HEK293 (cell line): ENCODE results near the gene FAM83E.

Experiments used
- CTCF ChIA-PET: fragments of 350-600 bp; formaldehyde crosslinking; extraction: SDS; loops from one replicate; lab custom pipeline; 2021; ENCODE audit warnings: antibody characterized with exemption; lab: Yijun Ruan, JAX
- POLR2A ChIA-PET: fragments of 300-600 bp; formaldehyde crosslinking; extraction: SDS; loops from one replicate; lab custom pipeline; 2020; ENCODE audit warnings: antibody characterized with exemption, inconsistent platforms; lab: Yijun Ruan, JAX
- H3K27ac ChIP-seq: fragments of 200-500 bp; sonication (Bioruptor generic); 2 replicates; pipeline ENCODE4 v1.5.1; 2014; ENCODE audit warnings: low read depth, low read length, control low read depth, inconsistent platforms; ENCODE audit errors: extremely low read depth
- H3K36me3 ChIP-seq, 2 experiments: fragments of 200-500 bp in 1 of 2; sonication (Bioruptor generic) in 1 of 2; 1 replicate in 1 of 2; 2 replicates in 1 of 2; pipeline ENCODE4 v1.5.1; 2014 to 2017; ENCODE audit warnings: inconsistent platforms in 2 of 2, low read length in 2 of 2; ENCODE audit not compliant: control insufficient read depth in 2 of 2, insufficient read depth in 1 of 2
- H3K4me1 ChIP-seq: fragments of 200-500 bp; sonication (Bioruptor generic); 2 replicates; pipeline ENCODE4 v1.5.1; 2014; ENCODE audit warnings: mild to moderate bottlenecking, low read length, inconsistent platforms; ENCODE audit not compliant: control insufficient read depth, insufficient read depth
- H3K4me3 ChIP-seq: 2 replicates; pipeline ENCODE4 v1.5.1; 2011; ENCODE audit warnings: low read depth, mild to moderate bottlenecking, control low read depth, low read length, moderate library complexity
- H3K9me3 ChIP-seq: fragments of 200-500 bp; sonication (Bioruptor generic); 2 replicates; pipeline ENCODE4 v1.5.1; 2014; ENCODE audit warnings: low read depth, low read length, inconsistent platforms; ENCODE audit not compliant: control insufficient read depth, insufficient read depth
- GFI1B ChIP-seq: fragments of 450-650 bp; formaldehyde crosslinking; IDR thresholded peaks from 2 replicates; pipeline ENCODE4 v1.5.1; 2016; ENCODE audit warnings: missing biosample characterization, missing genetic modification characterization
- GLIS2 ChIP-seq: fragments of 450-650 bp; formaldehyde crosslinking; IDR thresholded peaks from 2 replicates; pipeline ENCODE4 v1.5.1; 2016; ENCODE audit warnings: missing biosample characterization, missing genetic modification characterization
- OSR2 ChIP-seq: fragments of 450-650 bp; formaldehyde crosslinking; IDR thresholded peaks from 2 replicates; pipeline ENCODE4 v1.5.1; 2016; ENCODE audit warnings: missing biosample characterization, missing genetic modification characterization
- PRDM4 ChIP-seq: fragments of 450-650 bp; formaldehyde crosslinking; IDR thresholded peaks from 2 replicates; pipeline ENCODE4 v1.5.1; 2017; ENCODE audit warnings: missing biosample characterization, missing genetic modification characterization
- ZBTB20 ChIP-seq: fragments of 450-650 bp; formaldehyde crosslinking; IDR thresholded peaks from 2 replicates; pipeline ENCODE4 v1.5.1; 2016; ENCODE audit warnings: missing biosample characterization, missing genetic modification characterization
- ZFHX2 ChIP-seq: fragments of 450-650 bp; formaldehyde crosslinking; conservative IDR thresholded peaks from 2 replicates; pipeline ENCODE4 v1.5.1; 2016; ENCODE audit warnings: missing biosample characterization, missing genetic modification characterization
- ZFP41 ChIP-seq: fragments of 450-650 bp; formaldehyde crosslinking; IDR thresholded peaks from 2 replicates; pipeline ENCODE4 v1.5.1; 2016; ENCODE audit warnings: missing biosample characterization, missing genetic modification characterization, borderline replicate concordance
- ZFP69B ChIP-seq: fragments of 450-650 bp; formaldehyde crosslinking; IDR thresholded peaks from 2 replicates; pipeline ENCODE4 v1.5.1; 2016; ENCODE audit warnings: missing biosample characterization, missing genetic modification characterization
- ZNF121 ChIP-seq: fragments of 450-650 bp; formaldehyde crosslinking; IDR thresholded peaks from 2 replicates; pipeline ENCODE4 v1.5.1; 2016; ENCODE audit warnings: missing biosample characterization, missing genetic modification characterization
- ZNF202 ChIP-seq: fragments of 450-650 bp; formaldehyde crosslinking; IDR thresholded peaks from 2 replicates; pipeline ENCODE4 v1.5.1; 2016; ENCODE audit warnings: missing biosample characterization, missing genetic modification characterization, borderline replicate concordance
- ZNF223 ChIP-seq: fragments of 450-650 bp; formaldehyde crosslinking; IDR thresholded peaks from 2 replicates; pipeline ENCODE4 v1.5.1; 2016; ENCODE audit warnings: missing biosample characterization, missing genetic modification characterization
- ZNF366 ChIP-seq: fragments of 450-650 bp; formaldehyde crosslinking; conservative IDR thresholded peaks from 2 replicates; pipeline ENCODE4 v1.5.1; 2016; ENCODE audit warnings: missing biosample characterization, missing genetic modification characterization
- ZNF660 ChIP-seq: fragments of 450-650 bp; IDR thresholded peaks from 2 replicates; pipeline ENCODE4 v1.5.1; 2018; ENCODE audit warnings: missing biosample characterization, mild to moderate bottlenecking, missing genetic modification characterization
- ZNF670 ChIP-seq: fragments of 450-650 bp; formaldehyde crosslinking; IDR thresholded peaks from 2 replicates; pipeline ENCODE4 v1.5.1; 2016; ENCODE audit warnings: missing biosample characterization, missing genetic modification characterization, low read depth
- ZNF692 ChIP-seq: fragments of 450-650 bp; formaldehyde crosslinking; IDR thresholded peaks from 2 replicates; pipeline ENCODE4 v1.5.1; 2016; ENCODE audit warnings: missing biosample characterization, missing genetic modification characterization
- TF ChIP-seq, protein P1 (sequence below): fragments of 450-650 bp; formaldehyde crosslinking; IDR thresholded peaks from 2 replicates; pipeline ENCODE4 v1.5.1; 2016; ENCODE audit warnings: missing biosample characterization, missing genetic modification characterization

The FAM83E gene

GRCh38 chr19:48650974-48651682 is 36.3 kb upstream of the FAM83E start:
- ChIA-PET CTCF (interaction anchor here (0.6 to 1.8 kb wide), 5 partner anchors 23 to 549 kb away, joined by 3 to 7 read pairs (median 5); no protein-coding TSS in a partner anchor), POLR2A (interaction anchor here (1.5 kb wide), 1 partner anchor 32 kb away, joined by 3 read pairs; the partner anchor contains the start of genes RPL18 and SPHK2)
- Histone ChIP-seq H3K36me3 (no peaks in the 10 kb centered on the region; a peak in 1 of 3 replicates), H3K9me3 (no peaks in the 10 kb centered on the region), H3K4me1 (peaks cover 6% of the 10 kb centered on the region), H3K27ac (no peak overlapping the region), H3K4me3 (no peak overlapping the region)
- TF ChIP-seq ZNF121 (tag by site-specific recombination): peak; percentile 79; the same call in 1 of the 2 replicates
- no peak for TF ChIP-seq OSR2 (tag by site-specific recombination)

DNA sequence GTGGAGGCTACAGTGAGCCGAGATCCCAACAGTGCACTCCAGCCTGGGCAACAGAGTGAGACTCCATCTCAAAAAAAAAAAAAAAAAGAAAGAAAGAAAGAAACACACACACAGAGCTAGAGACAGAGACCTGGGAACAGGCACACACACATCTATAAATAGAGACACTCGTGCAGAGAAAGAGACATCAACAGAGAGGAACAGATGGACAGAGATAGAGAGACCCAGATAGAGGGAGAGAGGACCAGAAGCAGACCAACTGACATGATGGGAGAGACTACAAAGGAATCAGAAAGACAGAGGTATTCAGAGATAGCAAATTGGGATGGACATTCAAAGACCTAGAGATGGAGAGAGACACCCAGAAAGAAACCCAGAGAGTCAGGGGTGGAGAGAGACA is 33.3 kb upstream of the FAM83E start:
- H3K36me3 ChIP-seq: no peaks in the 10 kb centered on the region
- no peak overlapping the region for H3K27ac ChIP-seq
- no peak overlapping the region for H3K4me3 ChIP-seq
- peaks cover 9% of the 10 kb centered on the region for H3K4me1 ChIP-seq
- TF ChIP-seq ZNF202 (tag by site-specific recombination) (no peak), ZFP69B (tag by site-specific recombination) (no peak), ZNF223 (tag by site-specific recombination) (no peak), ZNF366 (tag by site-specific recombination) (peak; percentile 39; the same call in 1 of the 2 replicates)
- TF ChIP-seq, protein P1, sequence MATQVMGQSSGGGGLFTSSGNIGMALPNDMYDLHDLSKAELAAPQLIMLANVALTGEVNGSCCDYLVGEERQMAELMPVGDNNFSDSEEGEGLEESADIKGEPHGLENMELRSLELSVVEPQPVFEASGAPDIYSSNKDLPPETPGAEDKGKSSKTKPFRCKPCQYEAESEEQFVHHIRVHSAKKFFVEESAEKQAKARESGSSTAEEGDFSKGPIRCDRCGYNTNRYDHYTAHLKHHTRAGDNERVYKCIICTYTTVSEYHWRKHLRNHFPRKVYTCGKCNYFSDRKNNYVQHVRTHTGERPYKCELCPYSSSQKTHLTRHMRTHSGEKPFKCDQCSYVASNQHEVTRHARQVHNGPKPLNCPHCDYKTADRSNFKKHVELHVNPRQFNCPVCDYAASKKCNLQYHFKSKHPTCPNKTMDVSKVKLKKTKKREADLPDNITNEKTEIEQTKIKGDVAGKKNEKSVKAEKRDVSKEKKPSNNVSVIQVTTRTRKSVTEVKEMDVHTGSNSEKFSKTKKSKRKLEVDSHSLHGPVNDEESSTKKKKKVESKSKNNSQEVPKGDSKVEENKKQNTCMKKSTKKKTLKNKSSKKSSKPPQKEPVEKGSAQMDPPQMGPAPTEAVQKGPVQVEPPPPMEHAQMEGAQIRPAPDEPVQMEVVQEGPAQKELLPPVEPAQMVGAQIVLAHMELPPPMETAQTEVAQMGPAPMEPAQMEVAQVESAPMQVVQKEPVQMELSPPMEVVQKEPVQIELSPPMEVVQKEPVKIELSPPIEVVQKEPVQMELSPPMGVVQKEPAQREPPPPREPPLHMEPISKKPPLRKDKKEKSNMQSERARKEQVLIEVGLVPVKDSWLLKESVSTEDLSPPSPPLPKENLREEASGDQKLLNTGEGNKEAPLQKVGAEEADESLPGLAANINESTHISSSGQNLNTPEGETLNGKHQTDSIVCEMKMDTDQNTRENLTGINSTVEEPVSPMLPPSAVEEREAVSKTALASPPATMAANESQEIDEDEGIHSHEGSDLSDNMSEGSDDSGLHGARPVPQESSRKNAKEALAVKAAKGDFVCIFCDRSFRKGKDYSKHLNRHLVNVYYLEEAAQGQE: no peak
- TF ChIP-seq, all 188 proteins: peak for 1
- H3K9me3 ChIP-seq: no peaks in the 10 kb centered on the region
- CTCF ChIA-PET: interaction anchor here (0.6 kb wide), 1 partner anchor 194 kb away, joined by 3 read pairs; no protein-coding TSS in a partner anchor
- POLR2A ChIA-PET: no interaction called here

DNA sequence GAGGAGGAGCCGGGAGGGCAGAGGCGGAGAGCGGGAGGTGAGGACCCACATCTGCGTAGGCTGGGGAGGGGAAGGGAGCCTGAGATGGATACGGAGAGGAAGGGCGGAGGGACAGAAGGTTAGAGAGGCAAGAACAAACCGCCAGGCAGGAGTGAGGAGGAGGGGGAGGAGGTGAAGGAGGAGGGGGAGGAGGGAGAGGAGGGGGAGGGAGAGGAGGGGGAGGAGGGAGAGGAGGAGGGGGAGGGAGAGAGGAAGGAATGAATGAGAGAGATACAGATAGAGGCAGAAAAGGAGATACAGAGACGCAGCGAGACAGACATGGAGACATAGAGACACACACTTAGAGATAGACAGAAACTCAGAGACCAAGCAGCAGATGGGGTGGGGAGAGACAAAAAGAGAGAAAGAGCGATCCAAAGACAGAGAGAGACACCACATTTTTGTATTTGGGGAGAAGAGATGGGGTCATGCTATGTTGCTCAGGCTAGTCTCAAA is 31.9 kb upstream of the FAM83E start:
- ChIA-PET CTCF (interaction anchor here (0.5 to 2.4 kb wide), 10 partner anchors 9 to 196 kb away, joined by 3 to 30 read pairs (median 4); partner anchors contain the start of gene HSD17B14), POLR2A (interaction anchor here (0.5 to 3.9 kb wide), 12 partner anchors 8 to 329 kb away, joined by 3 to 39 read pairs (median 6); partner anchors contain the start of genes DBP, RPL18 and SPHK2)
- Histone ChIP-seq H3K36me3 (no peaks in the 10 kb centered on the region), H3K27ac (no peak overlapping the region), H3K9me3 (no peaks in the 10 kb centered on the region), H3K4me3 (peak overlapping the region; percentile 44; the same call in 1 of the 2 replicates), H3K4me1 (peaks cover 9% of the 10 kb centered on the region)
- TF ChIP-seq ZNF202 (tag by site-specific recombination) (no peak), ZFHX2 (tag by site-specific recombination) (peak; percentile 97), ZFP41 (tag by site-specific recombination) (no peak), PRDM4 (tag by site-specific recombination) (no peak), ZNF660 (tag by site-specific recombination) (no peak), ZNF670 (tag by site-specific recombination) (no peak), GFI1B (no peak), ZBTB20 (tag by site-specific recombination) (no peak), ZNF692 (no peak; the same call in 1 of the 2 replicates), GLIS2 (tag by site-specific recombination) (no peak)
- TF ChIP-seq, protein P1: no peak
